NCI-H2107 treated with DMSO at 0.1 percent for 48 hours (cell line): ENCODE data around the gene KCNIP4.
A peak's percentile ranks its signal among the peaks of the same experiment; 100 is the strongest.
"Not testable (repeated sequence)": the region's sequence is repeated elsewhere in the genome, so short reads cannot be mapped to it uniquely, and the experiment has no call there.

Experiments
- DNase-seq: peaks from one replicate; lab custom pipeline; 2025; ENCODE audit not compliant: unreplicated experiment; lab: John Stamatoyannopoulos, UW

KCNIP4 gene

GRCh38 chr4:20787940-20788665, 1160.5 kb downstream of the KCNIP4 start:
- DNase-seq: no peak

DNA sequence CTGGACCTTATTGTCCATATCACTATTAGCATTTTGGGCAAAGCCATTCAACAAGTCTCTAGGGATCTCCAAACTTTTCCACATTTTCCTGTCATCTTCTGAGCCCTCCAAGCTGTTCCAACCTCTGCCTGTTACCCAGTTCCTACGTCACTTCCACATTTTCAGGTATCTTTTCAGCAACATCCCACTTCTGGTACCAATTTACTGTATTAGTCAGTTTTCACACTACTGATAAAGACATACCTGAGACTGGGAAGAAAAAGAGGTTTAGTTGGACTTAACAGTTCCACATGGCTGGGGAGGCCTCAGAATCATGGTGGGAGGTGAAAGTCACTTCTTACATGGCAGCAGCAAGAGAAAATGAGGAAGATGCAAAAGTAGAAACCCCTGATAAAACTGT, 1165.4 kb downstream of the KCNIP4 start:
- not testable (repeated sequence) for DNase-seq

- DNase-seq: no peak
Observed at GRCh38 chr4:20778896-20779295, 1169.7 kb downstream of the KCNIP4 start.

GRCh38 chr4:20773144-20773997, 1175.2 kb downstream of the KCNIP4 start:
- DNase-seq: peak; percentile 0

DNA sequence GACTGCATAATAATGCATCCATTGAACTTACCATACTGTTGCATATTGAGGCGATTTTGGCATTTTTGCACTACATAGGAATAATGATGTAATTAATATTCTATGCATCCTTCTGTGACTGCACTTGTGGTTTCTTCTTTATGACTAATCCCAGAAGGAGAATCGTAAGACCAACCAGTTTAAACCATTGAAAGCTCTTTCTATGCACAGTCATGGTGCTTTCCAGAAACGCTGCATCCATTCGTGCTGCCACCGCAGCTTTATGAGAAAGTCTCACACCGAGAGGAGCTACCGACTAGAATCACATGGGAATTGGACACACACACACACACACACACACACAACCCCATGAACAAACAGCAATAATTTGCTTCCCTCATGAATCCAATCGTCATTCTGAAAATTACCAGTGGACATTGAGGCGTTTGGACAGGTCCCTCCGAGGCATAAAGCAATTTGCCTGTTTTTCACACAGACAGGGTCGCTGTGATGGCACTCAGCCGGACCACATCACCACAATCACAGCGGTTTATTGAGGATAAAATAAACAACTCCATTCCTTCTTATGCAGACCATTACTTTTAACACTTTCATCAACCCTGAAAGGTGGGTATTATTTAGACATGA, 1184.1 kb downstream of the KCNIP4 start:
- no peak for DNase-seq

DNA sequence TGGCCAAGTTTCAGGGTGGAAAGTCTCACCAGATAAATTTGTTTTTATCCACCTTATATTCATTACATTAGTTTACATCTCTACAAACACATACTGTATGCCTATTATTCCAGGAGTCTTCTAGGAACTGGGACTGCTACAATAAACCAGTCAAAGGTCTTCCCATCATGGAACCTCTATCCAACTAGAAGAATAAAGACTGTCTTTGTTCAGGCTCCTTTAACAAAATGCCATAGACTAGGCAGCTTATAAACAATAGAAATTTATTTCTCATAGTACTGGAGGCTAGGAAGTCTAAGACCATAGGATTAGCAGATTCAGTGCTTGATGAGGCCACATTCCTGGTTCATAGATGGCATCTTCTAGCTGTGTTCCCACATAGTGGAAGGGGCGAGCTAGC, 1186.7 kb downstream of the KCNIP4 start:
- DNase-seq: no peak

GRCh38 chr4:20761382-20761781, 1187.2 kb downstream of the KCNIP4 start:
- no peak for DNase-seq

- DNase-seq: no peak
Observed at GRCh38 chr4:20760053-20760452, 1188.5 kb downstream of the KCNIP4 start.

GRCh38 chr4:20754036-20754435, 1194.5 kb downstream of the KCNIP4 start:
- no peak for DNase-seq

- no peak for DNase-seq
Observed at GRCh38 chr4:20752641-20753040, 1195.9 kb downstream of the KCNIP4 start.

GRCh38 chr4:20746000-20746399, 1202.6 kb downstream of the KCNIP4 start:
- not testable (repeated sequence) for DNase-seq

DNA sequence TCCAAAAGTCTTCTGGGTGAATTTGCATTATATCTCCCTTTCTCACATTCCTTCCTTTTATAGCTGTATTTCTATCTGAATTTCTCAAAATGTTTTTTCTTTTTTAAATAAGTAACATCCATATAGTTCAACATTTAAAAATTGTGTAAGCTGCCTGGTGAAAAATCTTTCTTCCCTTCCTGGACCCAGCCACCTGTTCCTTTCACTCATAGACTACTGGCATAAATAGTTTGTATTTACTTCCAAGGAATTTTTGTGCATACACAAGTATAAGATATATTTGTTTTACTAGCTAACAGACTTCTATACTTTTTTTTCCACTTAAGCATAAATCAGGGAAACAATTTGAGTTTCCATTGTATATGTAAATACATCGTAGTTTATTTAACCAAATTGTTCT, 1212.6 kb downstream of the KCNIP4 start:
- DNase-seq: no peak

GRCh38 chr4:20724915-20725314, 1223.7 kb downstream of the KCNIP4 start:
- no peak for DNase-seq

DNA sequence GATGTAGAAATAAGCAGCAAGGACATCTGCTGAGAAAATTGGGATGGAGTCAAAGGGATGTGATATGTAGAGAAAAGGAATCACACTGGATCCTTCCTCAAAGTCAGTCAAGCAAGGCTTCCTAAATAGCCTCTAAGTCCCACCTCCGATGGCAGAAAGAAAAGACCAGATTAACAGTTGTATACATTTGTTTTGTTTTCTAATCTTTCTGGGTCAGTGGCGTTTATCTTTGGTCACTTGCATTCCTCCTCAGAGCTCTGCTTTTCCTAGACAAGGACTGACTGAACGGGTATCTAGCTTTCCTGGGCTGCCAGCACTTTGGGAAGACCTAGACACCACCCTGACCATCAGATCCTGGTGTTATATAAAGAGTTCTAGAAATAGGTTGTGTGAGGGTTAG, 1225.1 kb downstream of the KCNIP4 start:
- DNase-seq: no peak

DNA sequence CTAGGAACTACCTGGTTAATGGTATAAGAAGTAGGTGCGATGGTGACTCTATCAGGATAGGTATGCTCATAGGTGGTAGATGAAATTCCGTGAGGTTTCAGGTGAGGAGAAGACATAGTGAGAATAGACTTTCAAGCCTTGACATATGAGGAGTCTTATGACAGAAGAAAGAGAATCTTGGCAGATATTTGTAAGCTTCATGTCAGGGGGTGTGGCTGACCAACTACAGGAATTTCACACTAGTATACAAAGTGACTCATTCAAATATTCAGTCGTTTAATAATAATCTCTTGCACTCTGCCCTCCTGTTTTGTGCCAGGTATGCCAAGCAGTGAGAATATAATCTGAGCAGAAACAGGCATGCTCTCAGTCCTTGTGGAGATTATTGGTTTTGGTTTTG, 1225.6 kb downstream of the KCNIP4 start:
- no peak for DNase-seq

DNA sequence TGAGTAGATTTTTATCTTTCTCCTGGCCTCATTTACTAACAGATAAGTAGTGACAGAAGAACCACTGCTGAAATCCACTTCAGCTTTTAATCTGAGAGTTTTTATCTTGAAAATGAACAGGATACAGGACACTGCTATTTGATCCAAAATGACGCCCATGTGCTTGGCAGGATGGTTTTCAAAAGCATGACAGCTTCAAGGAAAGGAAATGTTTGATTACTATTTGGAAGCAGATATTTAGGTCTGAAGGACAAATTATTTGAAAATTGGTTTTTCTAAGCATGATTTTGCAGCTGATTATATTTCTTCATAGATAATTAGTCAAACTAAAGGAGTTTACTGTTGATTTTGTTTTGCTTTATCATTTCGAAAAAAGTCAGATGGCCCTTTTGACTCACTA, 1237.2 kb downstream of the KCNIP4 start:
- DNase-seq: no peak

DNA sequence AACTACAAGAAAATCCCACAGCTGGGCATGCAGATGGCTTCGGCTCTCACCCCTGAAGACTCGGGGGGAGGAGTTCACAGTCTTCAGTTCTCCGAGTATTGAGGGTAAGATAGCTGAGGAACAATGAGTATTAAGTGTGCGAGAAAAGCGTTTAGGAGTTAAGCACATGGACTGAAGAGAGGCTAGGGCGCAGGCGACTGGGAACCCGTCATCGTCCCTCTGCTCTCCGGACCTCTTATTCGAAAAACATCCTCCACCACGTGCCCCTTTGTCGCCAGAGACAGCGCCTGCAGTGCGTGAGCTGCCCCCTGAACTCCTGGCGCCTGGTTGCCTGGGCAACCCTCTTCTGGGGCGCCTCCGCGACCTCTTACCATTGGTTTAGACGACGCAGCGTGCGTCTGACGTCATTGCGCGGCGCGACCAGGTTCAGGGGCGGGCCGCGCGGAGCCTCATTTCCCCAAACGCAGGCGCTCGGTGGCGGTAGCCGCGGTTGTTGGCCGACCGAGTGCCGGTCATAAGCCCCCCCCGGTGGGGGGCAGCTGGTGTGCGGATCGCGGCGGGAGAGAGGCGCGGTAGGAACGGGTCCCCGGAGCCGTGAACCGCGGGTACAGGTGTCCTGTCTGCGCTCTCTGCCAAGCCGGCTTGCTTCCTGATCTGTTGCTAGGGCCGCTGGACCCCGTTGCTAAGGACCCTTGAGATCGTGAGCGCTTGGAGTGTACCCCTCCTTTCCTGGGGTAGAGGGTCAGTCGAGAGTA, 1248.4 kb downstream of the KCNIP4 start, which contains the start of gene PACRGL:
Gene PACRGL, plus strand, starts transcription at position 452 of the 755 bp plus-strand sequence. CDS start 4,024 bp downstream, outside the sequence.
- peak; percentile 53 for DNase-seq

DNA sequence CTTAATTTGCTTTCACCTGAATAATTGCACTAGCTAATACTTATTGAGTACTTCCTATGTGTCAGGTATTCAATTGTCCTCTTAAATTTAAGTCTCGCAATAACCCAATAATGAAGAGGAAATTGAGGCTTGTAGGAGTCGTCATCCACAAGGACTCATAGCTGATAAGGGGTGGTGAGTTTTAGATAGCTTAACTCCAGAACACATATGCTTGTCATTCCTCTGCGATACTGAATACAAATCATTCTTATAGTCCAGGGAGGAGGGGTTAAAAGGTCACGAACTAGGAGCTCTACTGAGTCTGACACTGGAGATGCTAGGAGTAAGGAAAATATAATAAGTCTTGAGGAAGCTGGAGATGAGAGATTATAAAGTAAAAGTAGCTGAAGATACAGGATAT, 1249.8 kb downstream of the KCNIP4 start:
- no peak for DNase-seq

GRCh38 chr4:20698382-20698781, 1250.2 kb downstream of the KCNIP4 start:
- DNase-seq: no peak

DNA sequence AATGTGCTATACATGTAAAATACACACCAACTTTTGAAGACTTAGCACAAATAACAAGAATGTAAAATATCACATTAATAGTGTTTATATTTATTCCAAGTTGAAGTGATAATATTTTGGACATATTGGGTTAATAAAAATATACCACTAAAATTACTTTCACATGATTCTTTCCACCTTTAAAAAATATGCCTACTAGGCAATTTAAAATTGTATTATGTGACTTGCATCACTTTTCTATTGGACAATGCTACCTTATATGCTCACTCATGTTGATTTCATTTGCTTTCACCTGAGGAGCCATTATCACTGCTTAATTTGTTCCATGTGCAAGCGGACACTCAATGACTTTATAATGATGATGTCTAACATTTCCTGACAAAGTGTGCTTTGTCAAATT, 1251.8 kb downstream of the KCNIP4 start:
- no peak for DNase-seq

DNA sequence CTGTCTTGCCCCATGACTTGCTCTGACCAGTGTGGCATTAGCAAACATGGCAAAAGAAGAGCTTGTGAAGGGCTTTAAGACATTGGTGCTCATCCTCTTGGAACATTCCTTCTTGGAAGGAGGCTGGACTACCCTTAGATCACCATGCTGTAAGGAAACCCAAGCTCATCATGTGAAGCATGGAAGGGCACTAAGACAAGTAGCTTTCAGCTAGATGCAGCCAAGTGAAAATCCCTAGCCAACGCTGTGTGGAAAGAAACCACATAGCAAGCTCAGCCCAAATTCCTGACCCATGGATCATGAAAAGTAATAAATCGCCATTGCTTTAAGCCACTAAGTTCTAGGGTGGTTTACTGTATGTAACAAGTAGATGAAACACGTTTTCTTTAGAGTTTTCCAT, 1260.7 kb downstream of the KCNIP4 start:
- DNase-seq: no peak
